OCI-LY7 (cell line): ENCODE data around the gene ETFB.

Experiments
- EZH2phosphoT487 ChIP-seq: fragments of 200-600 bp; sonication (generic); IDR thresholded peaks from 2 replicates; pipeline ENCODE4 v1.6.1; 2018; ENCODE audit warnings: low read depth, borderline replicate concordance, mild to moderate bottlenecking, mixed run types, antibody characterized with exemption, low read length, moderate library complexity, mixed read lengths
- TF ChIP-seq, protein P1 (sequence below): fragments of 200-600 bp; sonication (generic); conservative IDR thresholded peaks from 2 replicates; pipeline ENCODE4 v1.5.1; 2014; ENCODE audit warnings: mild to moderate bottlenecking, antibody characterized with exemption, low read length, moderate library complexity, mixed read lengths

DNA sequence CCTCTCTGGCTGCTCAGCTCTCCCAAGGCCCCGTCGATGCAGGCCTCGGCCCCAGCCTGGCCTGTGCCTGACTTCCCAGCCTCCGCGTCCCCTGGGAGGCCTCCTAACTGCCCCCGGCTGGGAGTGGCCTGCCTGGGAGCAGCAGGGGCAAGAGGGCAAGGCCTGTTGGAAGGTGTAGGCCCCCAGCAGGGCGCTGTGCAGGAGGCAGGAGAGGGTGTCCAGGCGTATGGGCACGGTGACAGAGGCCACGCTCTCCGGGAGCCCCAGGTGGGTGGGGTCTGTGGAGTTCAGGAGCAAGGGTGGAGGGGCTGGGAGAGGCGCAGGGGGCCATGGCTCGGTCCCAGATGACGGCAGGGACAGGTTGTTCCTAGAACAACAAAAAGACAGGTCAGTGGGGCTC is 23.0 kb upstream of the ETFB start:
- TF ChIP-seq, protein P1, sequence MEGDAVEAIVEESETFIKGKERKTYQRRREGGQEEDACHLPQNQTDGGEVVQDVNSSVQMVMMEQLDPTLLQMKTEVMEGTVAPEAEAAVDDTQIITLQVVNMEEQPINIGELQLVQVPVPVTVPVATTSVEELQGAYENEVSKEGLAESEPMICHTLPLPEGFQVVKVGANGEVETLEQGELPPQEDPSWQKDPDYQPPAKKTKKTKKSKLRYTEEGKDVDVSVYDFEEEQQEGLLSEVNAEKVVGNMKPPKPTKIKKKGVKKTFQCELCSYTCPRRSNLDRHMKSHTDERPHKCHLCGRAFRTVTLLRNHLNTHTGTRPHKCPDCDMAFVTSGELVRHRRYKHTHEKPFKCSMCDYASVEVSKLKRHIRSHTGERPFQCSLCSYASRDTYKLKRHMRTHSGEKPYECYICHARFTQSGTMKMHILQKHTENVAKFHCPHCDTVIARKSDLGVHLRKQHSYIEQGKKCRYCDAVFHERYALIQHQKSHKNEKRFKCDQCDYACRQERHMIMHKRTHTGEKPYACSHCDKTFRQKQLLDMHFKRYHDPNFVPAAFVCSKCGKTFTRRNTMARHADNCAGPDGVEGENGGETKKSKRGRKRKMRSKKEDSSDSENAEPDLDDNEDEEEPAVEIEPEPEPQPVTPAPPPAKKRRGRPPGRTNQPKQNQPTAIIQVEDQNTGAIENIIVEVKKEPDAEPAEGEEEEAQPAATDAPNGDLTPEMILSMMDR, result no peak
- no peak for TF ChIP-seq EZH2phosphoT487
